Activated naive CD8-positive, alpha-beta T cell treated with anti-CD3 and anti-CD28 coated beads, Interleukin-2, amount 10 ng/mL, durations not matched to agents 7 days and 5 days (primary cell): ENCODE measurements around the gene UGGT1. TPM values are rescaled to one million over a fixed set of nuclear protein-coding genes. Genes with fewer than 3 reads are reported as not detected.
A peak's percentile ranks its signal among the peaks of the same experiment; 100 is the strongest.

Source experiments
- ATAC-seq: fragments of 150-1000 bp; cut with Tn5 transposase; one replicate; pipeline ENCODE4 v1.10.0; 2021; ENCODE audit warnings: low read depth, moderate library complexity
- POLR2A ChIA-PET: fragments of 350-600 bp; sonication (Branson Sonifier 250); formaldehyde crosslinking; loops from one replicate; lab custom pipeline; 2021; ENCODE audit warnings: antibody characterized with exemption; lab: Charles Lee
- DNase-seq: peaks from one replicate; pipeline ENCODE4 v3.0.0; 2021
- H3K27ac Mint-ChIP-seq: one replicate; pipeline ENCODE4 v1.8.0; 2022; ENCODE audit warnings: mild to moderate bottlenecking, mixed read lengths
- H3K27me3 Mint-ChIP-seq: one replicate; pipeline ENCODE4 v1.8.0; 2022; ENCODE audit warnings: mild to moderate bottlenecking, moderate library complexity, mixed read lengths
- H3K36me3 Mint-ChIP-seq: one replicate; pipeline ENCODE4 v1.8.0; 2021; ENCODE audit warnings: mild to moderate bottlenecking, mixed read lengths
- H3K4me1 Mint-ChIP-seq: one replicate; pipeline ENCODE4 v1.8.0; 2021; ENCODE audit warnings: mixed read lengths
- H3K4me3 Mint-ChIP-seq: one replicate; pipeline ENCODE4 v1.8.0; 2022; ENCODE audit warnings: mild to moderate bottlenecking, moderate library complexity, mixed read lengths
- H3K9me3 Mint-ChIP-seq: one replicate; pipeline ENCODE4 v1.8.0; 2021; ENCODE audit warnings: mixed read lengths
- total RNA-seq, 2 experiments: library from RNA; stranded (reverse); gene quantifications; one replicate each; pipeline ENCODE4 v1.2.3, GENCODE V29; 2021

UGGT1 gene
- total RNA-seq, 2 experiments from 2014 or later: 55.4 to 56.5 TPM

GRCh38 chr2:128139624-128140023 is 48.6 kb downstream of the UGGT1 start:
- DNase-seq (no peak), ATAC-seq (no peak)
- peaks cover 34% of the 10 kb centered on the region for H3K36me3 Mint-ChIP-seq
- H3K4me3 Mint-ChIP-seq: no peak overlapping the region
- no peaks in the 10 kb centered on the region for H3K4me1 Mint-ChIP-seq
- no peak overlapping the region for H3K27ac Mint-ChIP-seq
- POLR2A ChIA-PET: interaction anchor here (0.5 kb wide), 1 partner anchor 39 kb away, joined by 3 read pairs; no protein-coding TSS in a partner anchor
- H3K27me3 Mint-ChIP-seq: no peaks in the 10 kb centered on the region
- H3K9me3 Mint-ChIP-seq: no peaks in the 10 kb centered on the region

GRCh38 chr2:128145651-128146050 is 54.7 kb downstream of the UGGT1 start:
- no peak overlapping the region for H3K4me3 Mint-ChIP-seq
- DNase-seq (no peak), ATAC-seq (no peak)
- POLR2A ChIA-PET: no interaction called here
- peaks cover 16% of the 10 kb centered on the region for H3K36me3 Mint-ChIP-seq
- H3K9me3 Mint-ChIP-seq: no peaks in the 10 kb centered on the region
- peaks cover 4% of the 10 kb centered on the region for H3K4me1 Mint-ChIP-seq
- no peak overlapping the region for H3K27ac Mint-ChIP-seq
- H3K27me3 Mint-ChIP-seq: no peaks in the 10 kb centered on the region

GRCh38 chr2:128153786-128154185 is 62.8 kb downstream of the UGGT1 start:
- no peak overlapping the region for H3K27ac Mint-ChIP-seq
- no peak overlapping the region for H3K4me3 Mint-ChIP-seq
- H3K4me1 Mint-ChIP-seq: peaks cover 1% of the 10 kb centered on the region
- no peak for DNase-seq
- POLR2A ChIA-PET: interaction anchor here (0.6 kb wide), 1 partner anchor 23 kb away, joined by 10 read pairs; no protein-coding TSS in a partner anchor
- no peak for ATAC-seq
- no peaks in the 10 kb centered on the region for H3K27me3 Mint-ChIP-seq
- peaks cover 26% of the 10 kb centered on the region for H3K36me3 Mint-ChIP-seq
- no peaks in the 10 kb centered on the region for H3K9me3 Mint-ChIP-seq

GRCh38 chr2:128154225-128154624 is 63.2 kb downstream of the UGGT1 start:
- ATAC-seq: no peak
- Mint-ChIP-seq H3K9me3 (no peaks in the 10 kb centered on the region), H3K4me1 (peaks cover 1% of the 10 kb centered on the region), H3K4me3 (no peak overlapping the region), H3K36me3 (peaks cover 26% of the 10 kb centered on the region), H3K27ac (no peak overlapping the region), H3K27me3 (no peaks in the 10 kb centered on the region)
- DNase-seq: no peak
- POLR2A ChIA-PET: interaction anchor here (0.6 kb wide), 1 partner anchor 23 kb away, joined by 10 read pairs; no protein-coding TSS in a partner anchor

- Mint-ChIP-seq H3K36me3 (peaks cover 29% of the 10 kb centered on the region), H3K4me3 (no peak overlapping the region), H3K27me3 (no peaks in the 10 kb centered on the region), H3K9me3 (no peaks in the 10 kb centered on the region), H3K4me1 (peaks cover 1% of the 10 kb centered on the region), H3K27ac (no peak overlapping the region)
- no peak for ATAC-seq
- POLR2A ChIA-PET: no interaction called here
- DNase-seq: no peak
Measured at GRCh38 chr2:128155970-128156369, 65.0 kb downstream of the UGGT1 start.

GRCh38 chr2:128156812-128157211 is 65.8 kb downstream of the UGGT1 start:
- no peaks in the 10 kb centered on the region for H3K4me1 Mint-ChIP-seq
- POLR2A ChIA-PET: no interaction called here
- ATAC-seq: no peak
- H3K36me3 Mint-ChIP-seq: peaks cover 29% of the 10 kb centered on the region
- H3K4me3 Mint-ChIP-seq: no peak overlapping the region
- H3K27me3 Mint-ChIP-seq: no peaks in the 10 kb centered on the region
- DNase-seq: no peak
- H3K9me3 Mint-ChIP-seq: no peaks in the 10 kb centered on the region
- H3K27ac Mint-ChIP-seq: no peak overlapping the region

- no peak overlapping the region for H3K27ac Mint-ChIP-seq
- no peaks in the 10 kb centered on the region for H3K4me1 Mint-ChIP-seq
- H3K27me3 Mint-ChIP-seq: no peaks in the 10 kb centered on the region
- peaks cover 32% of the 10 kb centered on the region for H3K36me3 Mint-ChIP-seq
- DNase-seq (no peak), ATAC-seq (no peak)
- POLR2A ChIA-PET: no interaction called here
- no peak overlapping the region for H3K4me3 Mint-ChIP-seq
- no peaks in the 10 kb centered on the region for H3K9me3 Mint-ChIP-seq
Measured at GRCh38 chr2:128157644-128158043, 66.6 kb downstream of the UGGT1 start.

- DNase-seq: no peak
- ATAC-seq: no peak
- H3K9me3 Mint-ChIP-seq: no peaks in the 10 kb centered on the region
- POLR2A ChIA-PET: no interaction called here
- no peaks in the 10 kb centered on the region for H3K4me1 Mint-ChIP-seq
- H3K27ac Mint-ChIP-seq: no peak overlapping the region
- H3K27me3 Mint-ChIP-seq: no peaks in the 10 kb centered on the region
- H3K36me3 Mint-ChIP-seq: peaks cover 32% of the 10 kb centered on the region
- H3K4me3 Mint-ChIP-seq: no peak overlapping the region
Measured at GRCh38 chr2:128158176-128158575, 67.2 kb downstream of the UGGT1 start.

GRCh38 chr2:128159437-128159836 is 68.4 kb downstream of the UGGT1 start:
- POLR2A ChIA-PET: interaction anchor here (0.7 kb wide), 1 partner anchor 771 kb away, joined by 7 read pairs; no protein-coding TSS in a partner anchor
- Mint-ChIP-seq H3K27ac (no peak overlapping the region), H3K36me3 (peaks cover 30% of the 10 kb centered on the region), H3K4me3 (no peak overlapping the region), H3K9me3 (no peaks in the 10 kb centered on the region), H3K27me3 (no peaks in the 10 kb centered on the region), H3K4me1 (no peaks in the 10 kb centered on the region)
- ATAC-seq: no peak
- no peak for DNase-seq

GRCh38 chr2:128160616-128161275 is 69.7 kb downstream of the UGGT1 start:
- POLR2A ChIA-PET: no interaction called here
- Mint-ChIP-seq H3K4me1 (no peaks in the 10 kb centered on the region), H3K9me3 (no peaks in the 10 kb centered on the region), H3K4me3 (no peak overlapping the region), H3K27me3 (no peaks in the 10 kb centered on the region), H3K27ac (no peak overlapping the region), H3K36me3 (peaks cover 27% of the 10 kb centered on the region)
- ATAC-seq: no peak
- no peak for DNase-seq

- Mint-ChIP-seq H3K4me3 (no peak overlapping the region), H3K27me3 (no peaks in the 10 kb centered on the region), H3K27ac (no peak overlapping the region), H3K9me3 (no peaks in the 10 kb centered on the region), H3K4me1 (no peaks in the 10 kb centered on the region), H3K36me3 (peaks cover 28% of the 10 kb centered on the region)
- DNase-seq: no peak
- POLR2A ChIA-PET: interaction anchor here (0.7 kb wide), 1 partner anchor 21 kb away, joined by 3 read pairs; no protein-coding TSS in a partner anchor
- ATAC-seq: no peak
Measured at GRCh38 chr2:128162266-128162665, 71.3 kb downstream of the UGGT1 start.

- no peak overlapping the region for H3K4me3 Mint-ChIP-seq
- peaks cover 28% of the 10 kb centered on the region for H3K36me3 Mint-ChIP-seq
- POLR2A ChIA-PET: no interaction called here
- no peaks in the 10 kb centered on the region for H3K27me3 Mint-ChIP-seq
- no peak for ATAC-seq
- H3K9me3 Mint-ChIP-seq: no peaks in the 10 kb centered on the region
- H3K27ac Mint-ChIP-seq: no peak overlapping the region
- H3K4me1 Mint-ChIP-seq: peaks cover 13% of the 10 kb centered on the region
- DNase-seq: no peak
Measured at GRCh38 chr2:128164311-128164710, 73.3 kb downstream of the UGGT1 start.

GRCh38 chr2:128166746-128167353 is 75.8 kb downstream of the UGGT1 start:
- no peak for ATAC-seq
- Mint-ChIP-seq H3K27me3 (no peaks in the 10 kb centered on the region), H3K4me3 (no peak overlapping the region), H3K9me3 (no peaks in the 10 kb centered on the region), H3K36me3 (peaks cover 23% of the 10 kb centered on the region), H3K27ac (no peak overlapping the region), H3K4me1 (peaks cover 21% of the 10 kb centered on the region)
- POLR2A ChIA-PET: no interaction called here
- DNase-seq: no peak

GRCh38 chr2:128169094-128169493 is 78.1 kb downstream of the UGGT1 start:
- H3K36me3 Mint-ChIP-seq: peaks cover 33% of the 10 kb centered on the region

More at GRCh38 chr2:128169094-128169493, 78.1 kb downstream of the UGGT1 start:
- Mint-ChIP-seq H3K9me3 (no peaks in the 10 kb centered on the region), H3K27me3 (no peaks in the 10 kb centered on the region), H3K27ac (peak overlapping the region; percentile 35), H3K4me1 (peaks cover 21% of the 10 kb centered on the region), H3K4me3 (no peak overlapping the region)
- POLR2A ChIA-PET: interaction anchor here (1.0 kb wide), 1 partner anchor 77 kb away, joined by 3 read pairs; no protein-coding TSS in a partner anchor
- DNase-seq (no peak), ATAC-seq (no peak)
